ENCODE data around the gene SPSB2. TPM values are rescaled to one million over a fixed set of nuclear protein-coding genes. Genes with fewer than 3 reads are reported as not detected.

SPSB2 gene
- total and polyA plus RNA-seq, 9 of the 15 experiments (the other 6 are each of a cell fraction or from before 2014, with no cell fraction given): 0.10 to 10.6 (median 1.9) TPM

GRCh38 chr12:6837370-6838060 lies 35.6 kb downstream of the SPSB2 start:
- no peak overlapping the region for H3K4me3 ChIP-seq
- 88% methylated on average over 13 of the region's 26 CpGs for WGBS (ENCODE audit: insufficient coverage, low coverage, missing lambda C conversion rate)
- POLR2A ChIA-PET: interaction anchor here (0.6 to 1.2 kb wide), 5 partner anchors 9 to 858 kb away, joined by 3 to 5 read pairs (median 3); partner anchors contain the start of gene GDF3
- BruUV-seq (replicated peaks): no TSS peak
- intact Hi-C loops (cut with micrococcal nuclease): no loop called here
- ATAC-seq: no peak
- TF ChIP-seq RBFOX2 (IDR thresholded peaks at IDR 0.05; ENCODE audit: low read depth, low read length): peak; percentile 42
- peak; percentile 44 for TF ChIP-seq POLR2G (IDR thresholded peaks at IDR 0.05; ENCODE audit: low read depth, low read length)
- no peak for TF ChIP-seq TFAM (CRISPR knock-in tag; conservative IDR thresholded peaks at IDR 0.05)
- no peak for FAIRE-seq
- peaks cover 3 to 39% of the 10 kb centered on the region in 2 experiments; a peak in 4 of 5 replicates for H3K4me1 ChIP-seq (replicated peaks in 1 of 2; ENCODE audit: control insufficient read depth in 2 of 2, insufficient read depth in 2 of 2, low read length in 2 of 2)
- H3K4me2 ChIP-seq (ENCODE audit: insufficient read depth, low read length): no peak overlapping the region
- H3K27ac ChIP-seq (ENCODE audit: extremely low read depth, low read depth, low read length): no peak overlapping the region
- H3K9me1 ChIP-seq (ENCODE audit: control insufficient read depth, insufficient read depth, low read length): no peaks in the 10 kb centered on the region
- H2AFZ ChIP-seq (ENCODE audit: low read depth, low read length): no peak overlapping the region
- H3K27me3 ChIP-seq (ENCODE audit: control insufficient read depth in 2 of 2, insufficient read depth in 2 of 2, low read length in 2 of 2): no peaks in the 10 kb centered on the region
- no peak overlapping the region; a peak in 1 of 4 replicates for H3K9ac ChIP-seq (ENCODE audit: insufficient read depth in 1 of 2, low read depth in 2 of 2, low read length in 2 of 2)
- CTCF ChIA-PET (ENCODE audit: low intra/inter-chr PET ratio): no interaction called here
- in situ Hi-C loops (cut with MboI): no loop called here
- H3K36me3 ChIP-seq (ENCODE audit: control insufficient read depth, insufficient read depth, low read length): peaks cover 57% of the 10 kb centered on the region; the same call in 2 of the 3 replicates
- H3K79me2 ChIP-seq (ENCODE audit: control insufficient read depth, insufficient read depth, low read length): no peaks in the 10 kb centered on the region
- no peaks in the 10 kb centered on the region; the same call in 1 of the 2 replicates for H4K20me1 ChIP-seq (replicated peaks; ENCODE audit: control insufficient read depth, insufficient read depth, low read length)
- no peak for DNase-seq (ENCODE audit: extremely low read depth in 1 of 4, low spot score in 3 of 4)
- no peaks in the 10 kb centered on the region for H3K9me3 ChIP-seq (replicated peaks; ENCODE audit: control insufficient read depth, insufficient read depth, low read depth, low read length)

GRCh38 chr12:6836851-6837250 lies 36.3 kb downstream of the SPSB2 start:
- ATAC-seq (no peak), FAIRE-seq (no peak)
- H2AFZ ChIP-seq (ENCODE audit: low read depth, low read length): no peak overlapping the region
- TF ChIP-seq TSHZ1 (CRISPR knock-in tag; IDR thresholded peaks at IDR 0.05) (no peak), ZNF707 (CRISPR knock-in tag; conservative IDR thresholded peaks at IDR 0.05) (no peak), CHCHD3 (CRISPR knock-in tag; IDR thresholded peaks at IDR 0.05) (no peak), TBP (optimal IDR thresholded peaks at IDR 0.05; ENCODE audit: low read depth, low read length) (no peak), ZHX1 (conservative IDR thresholded peaks at IDR 0.05; ENCODE audit: low read length) (no peak)

More at GRCh38 chr12:6836851-6837250, 36.3 kb downstream of the SPSB2 start:
- Histone ChIP-seq H3K27me3 (ENCODE audit: control insufficient read depth in 2 of 2, insufficient read depth in 2 of 2, low read length in 2 of 2) (no peaks in the 10 kb centered on the region), H3K9me3 (replicated peaks; ENCODE audit: control insufficient read depth, insufficient read depth, low read depth, low read length) (no peaks in the 10 kb centered on the region), H3K4me1 (replicated peaks in 1 of 2; ENCODE audit: control insufficient read depth in 2 of 2, insufficient read depth in 2 of 2, low read length in 2 of 2) (peaks cover 3 to 39% of the 10 kb centered on the region in 2 experiments; a peak in 4 of 5 replicates), H3K27ac (ENCODE audit: extremely low read depth, low read depth, low read length) (no peak overlapping the region), H3K9me1 (ENCODE audit: control insufficient read depth, insufficient read depth, low read length) (no peaks in the 10 kb centered on the region), H3K4me2 (ENCODE audit: insufficient read depth, low read length) (no peak overlapping the region), H3K9ac (ENCODE audit: insufficient read depth in 1 of 2, low read depth in 2 of 2, low read length in 2 of 2) (no peak overlapping the region), H3K4me3 (no peak overlapping the region), H3K79me2 (ENCODE audit: control insufficient read depth, insufficient read depth, low read length) (no peaks in the 10 kb centered on the region), H3K36me3 (ENCODE audit: control insufficient read depth, insufficient read depth, low read length) (peaks cover 57% of the 10 kb centered on the region; the same call in 2 of the 3 replicates), H4K20me1 (replicated peaks; ENCODE audit: control insufficient read depth, insufficient read depth, low read length) (no peaks in the 10 kb centered on the region; the same call in 1 of the 2 replicates)
- in situ Hi-C loops (cut with MboI): no loop called here
- ChIA-PET CTCF (ENCODE audit: low intra/inter-chr PET ratio) (no interaction called here), POLR2A (interaction anchor here (0.6 to 1.2 kb wide), 3 partner anchors 10 to 859 kb away, joined by 3 to 5 read pairs (median 3); partner anchors contain the start of gene GDF3)
- no peak for DNase-seq (ENCODE audit: extremely low read depth in 1 of 4, low spot score in 3 of 4)
- intact Hi-C loops (cut with micrococcal nuclease): no loop called here
- 94% methylated on average over 10 of the region's 16 CpGs for WGBS (ENCODE audit: insufficient coverage, low coverage, missing lambda C conversion rate)
- no TSS peak for BruUV-seq (replicated peaks)

All from K562 (cell line).